ENCODE results near the gene SERPINB7.
A peak's percentile ranks its signal among the peaks of the same experiment; 100 is the strongest.

The SERPINB7 gene

GRCh38 chr18:63788447-63789096 is 13.4 kb downstream of the SERPINB7 start:
- peak; percentile 55 for DNase-seq

- DNase-seq: no peak
Measured at GRCh38 chr18:63789327-63789726, 14.1 kb downstream of the SERPINB7 start.

- no peak for DNase-seq
Measured at GRCh38 chr18:63795606-63796005, 20.4 kb downstream of the SERPINB7 start.

- no peak for DNase-seq
Measured at GRCh38 chr18:63799189-63799588, 24.0 kb downstream of the SERPINB7 start.

GRCh38 chr18:63801343-63801742 is 26.1 kb downstream of the SERPINB7 start:
- no peak for DNase-seq

- DNase-seq: no peak
Measured at GRCh38 chr18:63808125-63808524, 32.9 kb downstream of the SERPINB7 start.

- no peak for DNase-seq
Measured at GRCh38 chr18:63817441-63818051, 42.3 kb downstream of the SERPINB7 start.

GRCh38 chr18:63818212-63818611 is 43.0 kb downstream of the SERPINB7 start:
- no peak for DNase-seq

- no peak for DNase-seq
Measured at GRCh38 chr18:63819786-63820185, 44.6 kb downstream of the SERPINB7 start.

GRCh38 chr18:63820694-63821093 is 45.5 kb downstream of the SERPINB7 start:
- no peak for DNase-seq

- peak; percentile 69 for DNase-seq
Measured at GRCh38 chr18:63823516-63824219, 48.5 kb downstream of the SERPINB7 start.

GRCh38 chr18:63824220-63824525 is 49.0 kb downstream of the SERPINB7 start:
- DNase-seq: no peak

- no peak for DNase-seq
Measured at GRCh38 chr18:63828120-63828519, 52.9 kb downstream of the SERPINB7 start.

GRCh38 chr18:63828656-63829055 is 53.4 kb downstream of the SERPINB7 start:
- DNase-seq: no peak

- DNase-seq: no peak
Measured at GRCh38 chr18:63829886-63830285, 54.7 kb downstream of the SERPINB7 start.

- DNase-seq: no peak
Measured at GRCh38 chr18:63831080-63831788, 56.0 kb downstream of the SERPINB7 start.

GRCh38 chr18:63832470-63832869 is 57.3 kb downstream of the SERPINB7 start:
- no peak for DNase-seq

- DNase-seq: no peak
Measured at GRCh38 chr18:63834471-63835113, 59.4 kb downstream of the SERPINB7 start.

GRCh38 chr18:63836456-63836855 is 61.2 kb downstream of the SERPINB7 start:
- DNase-seq: no peak

- no peak for DNase-seq
Measured at GRCh38 chr18:63837590-63837989, 62.4 kb downstream of the SERPINB7 start.

- DNase-seq: no peak
Measured at GRCh38 chr18:63843008-63843407, 67.8 kb downstream of the SERPINB7 start.

- DNase-seq: no peak
Measured at GRCh38 chr18:63844254-63844653, 69.0 kb downstream of the SERPINB7 start.

- DNase-seq: no peak
Measured at GRCh38 chr18:63848159-63848558, 72.9 kb downstream of the SERPINB7 start.

Data from activated CD8-positive, alpha-beta memory T cell treated with anti-CD3 and anti-CD28 coated beads, Interleukin-2, amount 50 U/mL, for 48 hours (primary cell).